Measurements from ENCODE around the gene ADAMTS16. TPM values are rescaled to one million over a fixed set of nuclear protein-coding genes. Genes with fewer than 3 reads are reported as not detected.
A peak's percentile ranks its signal among the peaks of the same experiment; 100 is the strongest.

The ADAMTS16 gene
- total RNA-seq, 4 donors from 2014 or later, result not detected

- in situ Hi-C loops (cut with MboI; ENCODE audit: low sequenced_read_pairs in 4 of 4), result no loop called here
- ATAC-seq, result no peak
- TF ChIP-seq POLR2A (IDR thresholded peaks at IDR 0.05), result no peak
- TF ChIP-seq CTCF (IDR thresholded peaks at IDR 0.05 in 4 of 5, conservative IDR thresholded peaks at IDR 0.05 in 1 of 5), result no peak
Observed at GRCh38 chr5:5303242-5303641, 163.1 kb downstream of the ADAMTS16 start.

GRCh38 chr5:5304361-5305020 is 164.4 kb downstream of the ADAMTS16 start:
- peaks cover 0 to 5% of the 10 kb centered on the region in 2 donors for H3K4me1 ChIP-seq
- intact Hi-C loops (cut with DNase I; ENCODE audit: low total_unique reads), result no loop called here
- DNase-seq, result no peak
- no peaks in the 10 kb centered on the region for H3K36me3 ChIP-seq
- in situ Hi-C loops (cut with MboI; ENCODE audit: low sequenced_read_pairs in 4 of 4), result no loop called here
- no peaks in the 10 kb centered on the region for H3K27me3 ChIP-seq
- H3K4me3 ChIP-seq, result peak overlapping the region in 1 of 4 donors; percentile 1
- no peak for TF ChIP-seq POLR2A (IDR thresholded peaks at IDR 0.05)
- no peak for TF ChIP-seq CTCF (IDR thresholded peaks at IDR 0.05 in 4 of 5, conservative IDR thresholded peaks at IDR 0.05 in 1 of 5)
- ATAC-seq, result no peak
- no peaks in the 10 kb centered on the region for H3K9me3 ChIP-seq
- H3K27ac ChIP-seq, result no peak overlapping the region

More at GRCh38 chr5:5303242-5303641, 163.1 kb downstream of the ADAMTS16 start:
- no peaks in the 10 kb centered on the region for H3K36me3 ChIP-seq
- no peak overlapping the region for H3K4me3 ChIP-seq
- no peaks in the 10 kb centered on the region for H3K9me3 ChIP-seq
- H3K27me3 ChIP-seq, result no peaks in the 10 kb centered on the region
- no peak overlapping the region for H3K27ac ChIP-seq
- intact Hi-C loops (cut with DNase I; ENCODE audit: low total_unique reads), result no loop called here
- peaks cover 0 to 5% of the 10 kb centered on the region in 2 donors for H3K4me1 ChIP-seq
- DNase-seq, result no peak

GRCh38 chr5:5306696-5307095 is 166.6 kb downstream of the ADAMTS16 start:
- no peak overlapping the region for H3K27ac ChIP-seq
- DNase-seq, result no peak
- in situ Hi-C loops (cut with MboI; ENCODE audit: low sequenced_read_pairs in 4 of 4) (no loop called here), intact Hi-C loops (cut with DNase I; ENCODE audit: low total_unique reads) (no loop called here)
- no peaks in the 10 kb centered on the region for H3K36me3 ChIP-seq
- no peaks in the 10 kb centered on the region for H3K9me3 ChIP-seq
- TF ChIP-seq CTCF (IDR thresholded peaks at IDR 0.05 in 4 of 5, conservative IDR thresholded peaks at IDR 0.05 in 1 of 5) (no peak), POLR2A (IDR thresholded peaks at IDR 0.05) (no peak)
- H3K4me1 ChIP-seq, result peaks cover 0 to 5% of the 10 kb centered on the region in 2 donors
- ATAC-seq, result no peak
- H3K27me3 ChIP-seq, result no peaks in the 10 kb centered on the region
- H3K4me3 ChIP-seq, result no peak overlapping the region

- Histone ChIP-seq H3K27ac (no peak overlapping the region), H3K36me3 (no peaks in the 10 kb centered on the region), H3K27me3 (no peaks in the 10 kb centered on the region), H3K9me3 (no peaks in the 10 kb centered on the region), H3K4me1 (peaks cover 11 to 17% of the 10 kb centered on the region in 2 donors), H3K4me3 (no peak overlapping the region)
- intact Hi-C loops (cut with DNase I; ENCODE audit: low total_unique reads), result no loop called here
- no peak for ATAC-seq
- no peak for TF ChIP-seq CTCF (IDR thresholded peaks at IDR 0.05 in 4 of 5, conservative IDR thresholded peaks at IDR 0.05 in 1 of 5)
- no peak for TF ChIP-seq POLR2A (IDR thresholded peaks at IDR 0.05)
- in situ Hi-C loops (cut with MboI; ENCODE audit: low sequenced_read_pairs in 4 of 4), result no loop called here
- no peak for DNase-seq
Observed at GRCh38 chr5:5308319-5308718, 168.2 kb downstream of the ADAMTS16 start.
